Activated T-cell treated with anti-CD3 and anti-CD28 coated beads, Interleukin-2, amount 50 U/mL, for 48 hours (primary cell): Measurements from ENCODE around the gene MOXD1.
A peak's percentile ranks its signal among the peaks of the same experiment; 100 is the strongest.

Experiments
- DNase-seq, 2 experiments: peaks; one replicate each; pipeline ENCODE4 v3.0.0-alpha.2; 2020

The MOXD1 gene

DNA sequence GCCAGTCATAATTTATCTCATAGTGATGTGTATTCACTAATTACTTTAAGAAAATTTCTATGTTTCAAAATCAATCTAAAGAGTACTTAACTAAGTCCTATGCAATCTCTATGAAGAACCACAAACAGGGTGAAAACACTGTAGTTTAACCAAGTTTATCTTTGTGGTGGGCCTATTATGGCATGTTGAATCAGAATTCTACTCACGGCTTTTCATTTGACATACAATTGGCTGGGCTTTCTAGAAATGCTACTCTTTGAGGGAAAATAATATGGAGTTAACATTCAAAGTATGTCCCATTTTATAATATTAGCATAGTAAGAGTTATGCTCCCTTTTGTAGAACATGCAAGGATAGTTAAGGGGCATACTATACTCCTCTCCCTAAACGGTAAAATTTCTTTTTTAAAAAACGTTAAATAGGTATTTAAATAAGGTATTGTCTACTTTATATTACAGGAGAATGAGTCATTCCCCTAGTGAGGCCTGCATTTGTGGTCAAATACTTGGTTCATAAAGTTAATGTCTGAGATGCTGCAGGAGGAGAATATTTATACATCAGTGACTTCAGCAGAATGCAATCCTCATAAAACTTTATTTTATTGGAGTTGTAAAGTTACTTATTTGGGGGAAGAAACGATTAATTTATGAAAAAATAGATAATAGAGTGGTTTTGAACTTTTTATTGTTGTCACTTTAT, 1.8 kb downstream of the MOXD1 start:
- no peak for DNase-seq

DNA sequence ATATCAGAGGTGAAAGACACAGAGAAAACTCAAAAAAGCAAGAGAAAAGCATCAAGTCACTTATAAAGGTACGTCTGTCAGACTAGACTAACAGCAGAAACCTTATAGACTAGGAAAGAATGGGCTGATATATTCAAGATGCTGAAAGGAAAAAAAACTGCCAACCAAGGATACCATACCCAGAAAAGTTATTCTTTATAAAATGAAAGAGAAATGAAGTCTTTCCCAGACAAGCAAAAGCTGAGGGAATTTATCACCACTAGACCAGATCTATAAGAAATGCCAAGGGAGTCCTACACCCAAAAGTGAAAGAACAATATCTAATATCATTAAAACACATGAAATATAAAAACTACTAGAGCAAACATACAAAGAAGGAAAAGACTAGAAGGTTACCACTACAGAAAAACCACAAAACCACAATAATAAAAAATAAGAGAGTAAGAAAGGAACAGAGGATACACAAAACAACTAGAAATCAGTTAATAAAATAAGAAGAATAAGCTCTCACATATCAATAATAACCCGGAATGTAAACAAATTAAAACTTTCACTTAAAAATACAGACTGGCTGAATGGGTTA, 6.2 kb downstream of the MOXD1 start:
- no peak for DNase-seq

DNA sequence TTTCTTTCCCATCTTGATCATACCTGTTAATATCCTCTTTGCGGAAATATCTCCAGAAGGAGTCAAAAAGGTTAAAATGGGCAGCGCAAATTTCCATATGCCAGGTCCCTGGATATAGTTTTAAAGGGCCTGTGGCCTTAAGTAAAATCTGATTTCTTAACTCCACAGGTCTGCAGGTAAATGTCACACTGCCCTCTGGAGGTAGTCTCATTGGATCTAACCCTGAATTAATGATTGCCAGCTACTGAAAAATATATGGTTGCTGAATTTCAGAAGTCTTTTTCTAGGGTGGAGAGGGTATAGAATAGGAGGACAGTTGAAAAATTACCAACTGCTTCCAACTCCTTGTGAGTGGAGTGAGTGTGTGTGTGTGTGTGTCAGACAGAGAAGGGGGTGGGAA, 8.5 kb downstream of the MOXD1 start:
- DNase-seq: no peak

DNA sequence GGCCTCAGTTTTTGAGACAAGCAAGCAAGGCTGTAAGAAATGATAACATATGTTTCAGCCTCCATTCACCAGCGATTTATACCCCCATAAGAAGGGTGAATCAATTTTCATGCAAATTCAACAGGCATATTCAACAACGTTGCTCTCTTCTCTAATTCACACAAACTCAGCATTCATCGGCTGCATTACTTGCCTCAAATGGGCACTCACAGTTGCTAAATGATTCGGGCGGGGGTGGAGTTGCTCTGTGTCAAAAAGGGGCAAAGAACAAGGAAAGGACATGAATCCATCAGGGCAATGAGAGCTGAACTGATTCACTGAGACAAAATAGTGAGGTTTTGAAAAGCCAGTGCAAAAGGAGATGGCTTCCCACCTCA, 9.0 kb downstream of the MOXD1 start:
- no peak for DNase-seq

DNA sequence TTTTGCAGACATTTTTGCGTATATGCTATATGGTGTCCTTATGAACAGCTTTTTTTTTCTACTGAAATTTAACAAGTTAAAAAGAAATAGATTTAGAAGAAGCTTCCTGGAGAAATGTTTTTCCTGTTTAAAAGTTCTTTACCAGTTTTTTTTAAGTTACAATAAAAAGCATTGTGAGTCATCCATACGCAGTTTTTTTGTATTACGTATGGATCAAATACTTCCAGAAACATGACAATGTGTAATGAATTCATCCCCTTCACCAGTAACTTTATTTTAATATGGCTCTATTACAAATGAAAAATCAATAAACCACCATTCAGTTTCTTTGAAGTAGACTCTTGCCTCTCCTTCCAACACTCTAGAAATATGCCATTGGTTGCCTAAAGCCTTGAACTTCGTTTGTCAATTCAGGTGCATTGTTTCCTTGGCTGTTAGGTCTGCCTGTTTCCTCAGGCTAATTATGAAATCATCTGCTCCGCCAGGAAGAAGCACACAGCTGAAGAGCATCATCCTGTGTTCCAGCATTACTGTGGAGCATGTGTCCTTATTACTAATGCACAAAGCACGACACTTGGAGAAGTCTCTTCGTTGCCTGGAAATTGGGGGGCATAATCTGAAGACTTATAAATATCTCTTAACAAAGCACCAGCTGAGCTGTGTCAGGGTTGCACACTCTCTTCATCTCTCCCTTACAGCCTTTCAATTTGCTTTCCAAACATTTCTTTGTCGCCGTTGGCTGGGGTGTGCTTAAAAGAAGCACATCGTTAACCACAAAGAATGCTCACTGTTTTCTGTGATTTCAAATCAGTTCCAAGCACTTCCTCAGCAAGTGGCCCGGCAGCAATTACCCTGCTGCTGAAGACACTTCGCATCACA, 9.6 kb downstream of the MOXD1 start:
- DNase-seq: no peak

DNA sequence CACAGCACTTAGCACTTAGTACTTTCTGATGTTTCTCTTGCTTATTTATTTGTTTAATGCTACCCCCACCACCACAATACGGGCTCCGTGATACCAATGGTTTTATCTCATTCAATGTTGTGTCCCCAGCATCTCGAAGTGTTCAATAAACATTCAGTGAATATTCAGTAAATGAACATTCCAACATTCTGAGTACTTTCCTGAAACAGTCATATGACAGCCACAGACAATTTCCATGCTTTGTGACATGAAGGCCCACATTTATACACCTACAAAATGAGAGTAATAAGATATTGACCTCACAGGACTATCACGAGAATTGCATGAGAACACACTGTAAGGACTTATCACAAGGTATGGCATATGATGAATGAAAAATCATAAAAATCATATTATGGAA, 10.8 kb downstream of the MOXD1 start:
- no peak for DNase-seq

DNA sequence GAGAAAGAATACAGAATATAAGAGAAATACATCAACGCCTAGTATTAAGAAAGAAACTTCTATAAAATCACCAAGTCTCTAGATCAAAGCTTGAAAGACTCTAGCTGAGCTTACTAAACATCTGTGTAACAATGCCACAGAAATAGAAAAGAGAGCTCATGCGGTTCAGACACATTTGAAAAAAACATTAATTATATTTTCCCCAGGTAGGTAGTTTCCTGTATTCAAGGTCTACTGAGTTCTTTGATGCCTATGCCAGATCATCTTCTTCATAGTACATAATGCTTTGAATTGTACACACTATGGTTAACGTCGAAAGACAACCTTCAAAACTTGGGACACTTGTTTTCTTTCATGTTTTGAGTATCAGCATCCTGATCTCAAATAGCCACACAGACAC, 11.3 kb downstream of the MOXD1 start:
- no peak for DNase-seq

DNA sequence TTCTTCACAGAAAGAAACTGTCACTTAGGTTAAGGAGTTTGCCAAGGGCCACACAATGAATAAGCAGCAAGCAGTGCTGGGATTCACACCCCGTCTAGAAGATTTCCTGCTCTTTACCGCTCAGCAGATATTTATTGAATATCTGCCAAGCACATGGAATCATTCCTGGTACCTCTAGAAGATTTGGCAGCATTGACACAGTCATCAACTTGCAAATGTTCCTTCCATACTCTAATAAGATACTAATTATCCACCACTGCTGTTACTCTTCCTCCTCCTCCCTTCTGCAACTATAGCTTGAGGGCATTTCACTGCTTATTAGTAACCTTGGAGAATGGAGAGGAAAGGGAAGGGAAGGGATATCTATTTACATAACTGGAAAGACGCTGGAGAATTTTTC, 13.0 kb downstream of the MOXD1 start:
- no peak for DNase-seq

DNA sequence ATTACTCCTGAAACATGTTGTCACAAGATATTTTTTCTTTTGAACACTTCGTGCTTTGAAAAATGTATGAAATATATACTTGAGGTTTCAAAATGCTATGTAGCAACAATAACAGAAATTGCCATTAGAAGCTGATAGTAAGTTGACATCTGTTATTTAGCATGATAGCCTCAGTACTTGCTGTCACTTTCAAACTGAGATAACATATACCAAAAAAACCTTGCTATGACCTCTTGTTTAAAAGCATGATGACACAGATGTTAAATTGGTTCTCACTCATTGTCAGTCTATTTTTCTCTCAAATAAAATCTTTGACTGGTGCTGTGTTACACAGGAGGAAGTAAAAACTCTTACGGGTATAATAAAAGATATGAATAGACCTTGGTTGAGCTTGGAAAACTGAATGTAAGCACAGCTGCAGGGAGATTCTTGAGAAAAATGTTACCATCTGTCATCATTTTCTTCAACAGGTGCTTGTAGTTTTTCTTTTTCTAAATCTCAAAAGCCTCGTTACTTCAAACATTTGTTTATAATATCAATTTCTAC, 18.6 kb downstream of the MOXD1 start:
- DNase-seq: no peak

DNA sequence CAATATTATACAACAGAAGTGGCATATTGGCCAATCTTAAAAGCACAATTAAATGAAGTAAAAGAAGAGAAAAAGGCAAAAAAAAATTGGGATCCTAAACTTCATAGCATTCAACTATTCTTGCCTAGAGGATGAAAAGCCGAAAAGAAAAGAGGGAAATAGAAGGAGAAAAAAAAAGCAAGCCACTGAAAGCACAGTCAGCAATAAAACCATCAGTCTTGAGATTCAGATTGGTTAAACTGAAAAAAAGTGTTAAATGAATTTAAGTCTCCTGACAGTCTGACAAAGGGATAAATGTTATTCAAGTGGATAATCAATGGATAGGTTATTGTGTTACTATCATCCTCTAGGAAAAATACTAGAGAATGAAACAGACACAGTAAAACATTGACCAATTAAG, 19.9 kb downstream of the MOXD1 start:
- no peak for DNase-seq

DNA sequence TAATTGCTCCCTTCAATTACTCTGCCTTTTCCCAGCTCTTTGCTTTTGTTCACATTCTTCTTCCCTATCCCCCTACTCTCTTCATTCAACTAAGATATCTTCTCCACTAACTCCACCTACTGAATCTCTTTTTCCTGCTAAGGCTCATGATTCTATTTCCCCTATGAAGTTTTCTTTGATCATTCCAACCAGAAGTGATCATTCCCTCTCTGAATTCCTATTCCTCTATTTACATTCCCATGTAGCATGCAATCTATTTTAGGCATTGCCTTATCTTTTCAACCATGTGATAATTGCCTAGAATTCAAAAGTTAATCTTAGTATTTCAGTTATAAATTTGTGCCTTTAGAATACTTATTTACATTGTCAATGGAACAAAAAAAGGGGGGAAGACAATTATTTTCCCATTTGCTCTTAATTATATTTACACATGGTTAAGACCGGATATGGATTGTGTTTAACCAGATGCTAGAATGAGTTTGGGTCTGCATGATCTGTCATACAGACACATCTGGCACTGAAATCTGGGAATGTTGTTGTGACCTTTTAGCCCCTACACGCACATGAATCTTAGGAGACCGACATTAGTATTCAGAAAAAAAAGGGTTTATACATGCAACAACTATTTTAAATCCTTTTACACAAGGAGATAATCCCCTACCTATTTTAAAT, 20.8 kb downstream of the MOXD1 start:
- no peak for DNase-seq

DNA sequence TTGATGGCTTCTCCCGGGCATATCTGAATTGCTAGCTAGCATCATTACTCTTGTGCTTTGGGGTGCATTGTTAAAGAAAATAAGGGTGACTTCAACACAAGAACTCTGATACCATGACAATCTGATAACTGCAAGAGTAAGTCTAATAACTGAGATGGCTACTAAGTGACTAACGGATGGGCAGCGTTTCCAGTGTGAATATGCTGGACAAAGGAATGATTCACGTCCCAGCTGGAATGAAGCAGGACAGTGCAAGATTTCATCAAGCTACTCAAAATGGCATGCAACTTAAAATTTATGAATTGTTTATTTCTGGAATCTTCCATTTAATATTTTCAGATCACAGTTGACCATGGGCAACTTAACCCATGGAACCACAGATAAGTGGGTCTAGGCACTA, 31.7 kb downstream of the MOXD1 start:
- no peak for DNase-seq

DNA sequence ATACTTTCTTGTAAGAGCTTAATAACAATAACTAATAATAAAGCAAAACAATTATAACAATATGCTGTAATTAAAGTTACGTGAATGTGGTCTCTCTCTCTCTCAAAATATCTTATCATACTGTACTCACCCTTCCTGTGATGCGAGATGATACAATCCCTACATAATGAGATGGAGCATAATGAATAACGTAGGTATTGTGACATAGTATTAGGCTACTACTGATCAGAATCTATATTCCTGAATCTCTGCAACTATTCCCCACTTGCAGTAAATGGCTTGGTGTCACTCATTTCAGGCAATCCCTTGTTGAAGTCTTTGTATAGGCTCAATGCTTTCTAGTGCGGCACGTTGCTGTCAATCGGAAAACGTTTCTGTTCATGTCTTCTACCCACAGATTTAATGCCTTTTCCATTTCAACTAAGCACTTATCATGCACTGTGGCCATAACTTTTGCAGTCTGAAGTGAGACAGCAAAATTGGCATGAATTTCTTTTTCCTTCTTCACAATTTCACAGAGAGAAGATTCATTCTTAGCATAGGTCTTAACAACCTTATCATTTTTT, 32.3 kb downstream of the MOXD1 start:
- DNase-seq: no peak

DNA sequence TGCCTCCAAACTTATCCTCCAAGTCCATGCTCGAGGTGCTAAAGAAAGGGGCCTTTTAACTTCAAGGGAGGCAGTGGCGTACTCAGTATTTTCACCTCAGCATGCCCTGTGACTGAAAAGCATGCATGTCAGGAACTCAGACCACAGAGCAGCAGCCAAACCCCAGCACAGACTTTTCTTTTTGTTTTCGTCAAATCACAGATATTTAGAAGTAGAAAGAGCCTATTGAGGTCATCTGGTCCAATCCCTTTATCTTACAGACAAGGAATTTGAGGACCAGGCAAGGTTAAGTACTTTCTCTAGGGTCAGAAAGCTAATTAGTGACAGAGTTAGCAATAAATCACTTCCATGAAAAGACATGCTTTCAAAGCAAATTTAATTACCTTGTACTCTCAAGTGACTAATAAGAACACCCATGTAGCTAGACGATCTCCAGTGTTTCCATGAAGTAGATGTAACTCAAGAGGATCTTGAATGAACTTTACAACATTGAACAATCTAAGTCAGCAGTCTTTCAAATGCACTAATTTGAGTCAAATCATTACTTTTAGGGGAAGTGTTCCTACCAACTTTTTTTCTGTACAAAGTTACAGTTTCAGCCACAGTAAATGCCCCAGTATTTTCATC, 35.9 kb downstream of the MOXD1 start:
- no peak for DNase-seq

DNA sequence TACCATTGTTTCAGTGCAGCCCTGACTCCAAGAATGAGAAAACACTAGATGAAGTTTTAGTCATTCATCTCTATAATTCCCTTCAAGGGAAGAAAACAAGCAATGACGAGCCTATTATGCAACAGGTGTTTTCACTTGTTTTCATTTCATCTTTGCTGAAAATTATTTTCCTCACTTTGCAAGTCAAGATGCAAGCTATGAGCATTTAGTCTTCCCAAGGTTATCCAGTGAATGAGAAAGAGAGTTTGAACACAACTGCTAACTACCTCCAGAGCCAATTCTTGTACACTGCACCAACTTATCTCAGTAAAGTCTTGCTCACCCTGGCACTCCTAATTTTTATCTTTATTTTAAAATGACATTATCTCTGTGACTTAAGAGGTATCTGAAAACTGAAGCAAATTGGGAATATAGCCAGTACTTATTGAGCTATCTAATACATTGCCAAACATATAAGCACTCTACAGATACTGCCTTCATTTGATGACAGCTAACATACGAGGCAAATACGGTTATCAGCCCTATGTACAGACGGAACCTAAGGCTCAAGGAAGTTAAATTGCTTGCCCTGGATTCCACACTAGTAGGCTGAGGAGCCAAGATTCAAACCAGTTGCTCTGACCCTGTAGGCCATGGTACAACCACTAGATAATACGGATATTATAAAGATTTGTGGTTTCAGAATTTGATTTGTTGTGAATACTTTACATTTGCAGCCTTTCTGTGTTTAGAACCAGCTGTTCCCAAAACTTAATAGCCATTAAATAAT, 36.8 kb downstream of the MOXD1 start:
- DNase-seq: no peak

DNA sequence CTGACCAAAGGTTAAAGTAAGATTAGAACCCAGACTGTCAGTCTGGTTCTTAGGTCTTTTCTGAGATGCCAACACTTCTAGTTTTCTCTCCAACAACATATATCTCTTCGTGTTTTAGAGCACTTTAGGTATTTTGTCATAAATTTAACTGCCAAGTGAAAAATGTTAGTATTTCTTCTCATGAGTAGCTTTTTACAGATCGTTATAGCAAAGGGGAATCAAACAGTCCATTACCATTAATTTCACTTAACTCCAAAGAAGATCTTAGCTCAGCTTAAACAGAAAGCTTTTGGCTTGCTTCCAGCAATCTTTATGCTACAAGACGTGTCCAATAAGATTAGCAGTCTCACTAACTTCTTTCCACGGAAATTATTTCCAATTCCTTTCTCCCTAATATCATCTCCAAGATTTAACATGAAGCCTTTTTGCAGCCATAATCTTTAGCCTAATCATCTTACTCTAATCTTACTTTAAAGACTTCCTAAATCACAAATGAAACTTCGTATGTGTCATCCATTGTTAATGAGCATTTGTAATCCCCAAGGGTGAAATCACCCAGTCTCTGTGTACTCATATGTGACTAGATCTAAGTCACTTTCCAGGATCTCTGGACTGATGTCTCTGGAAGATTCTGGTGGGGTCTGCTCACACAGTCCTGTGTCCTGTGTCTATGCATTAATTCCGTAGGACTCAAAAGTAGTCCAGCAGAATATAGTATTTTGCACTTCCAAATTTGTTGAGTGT, 38.7 kb downstream of the MOXD1 start:
- no peak for DNase-seq

DNA sequence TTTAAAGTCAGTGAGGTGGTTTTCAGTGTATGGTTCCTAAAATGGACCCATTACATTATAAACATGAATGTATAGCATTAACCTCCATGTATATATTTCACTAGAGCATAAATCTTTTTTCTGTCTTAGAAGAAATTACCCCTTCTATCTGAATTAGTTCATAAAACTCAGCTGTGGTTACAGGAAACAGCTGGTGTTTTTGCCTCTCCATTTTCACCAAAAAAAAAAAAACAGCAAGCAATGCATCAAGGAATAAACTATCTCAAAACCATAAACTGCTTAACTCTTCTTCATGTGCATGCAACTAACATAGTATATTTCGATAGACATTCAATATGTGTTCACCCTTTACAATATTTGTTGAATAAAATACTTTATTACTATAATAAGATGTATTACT, 40.2 kb downstream of the MOXD1 start:
- DNase-seq: no peak

DNA sequence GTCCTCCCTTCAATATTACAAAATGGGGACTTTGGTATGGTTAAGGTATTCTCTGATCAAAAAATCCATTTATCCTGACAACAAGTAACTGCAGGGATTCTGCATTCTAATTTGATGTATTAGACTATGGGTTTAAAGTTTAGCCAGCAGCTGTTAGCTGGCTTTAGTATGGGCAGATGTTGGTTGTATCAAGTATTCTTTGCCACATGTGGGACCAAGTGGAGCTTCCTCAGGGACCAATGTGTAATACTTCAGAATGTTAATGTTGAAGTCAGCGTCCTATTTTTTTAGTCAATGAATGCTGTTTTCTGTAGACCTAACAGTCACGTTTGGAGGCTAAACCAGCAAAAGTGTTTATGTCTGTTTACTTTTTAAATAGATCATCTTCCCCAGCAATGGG, 41.4 kb downstream of the MOXD1 start:
- DNase-seq: no peak

DNA sequence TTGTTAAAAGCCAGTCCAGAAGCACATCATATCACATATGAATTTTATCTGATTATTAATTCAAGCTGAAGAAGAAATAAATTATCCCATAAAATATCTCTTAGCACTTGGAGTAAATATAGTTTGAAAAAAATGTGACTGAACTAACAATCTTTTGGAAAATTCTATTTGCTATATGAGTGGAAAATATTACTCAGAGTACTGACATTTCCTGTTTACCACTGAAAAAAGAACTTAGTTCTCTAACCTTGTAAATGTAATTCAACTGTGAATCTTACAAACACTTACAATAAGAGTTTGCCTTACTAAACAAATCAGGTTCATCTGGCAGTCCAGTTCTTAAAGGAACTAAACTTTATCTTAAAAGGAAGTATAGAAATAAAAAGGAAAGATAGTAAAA, 44.2 kb downstream of the MOXD1 start:
- no peak for DNase-seq

DNA sequence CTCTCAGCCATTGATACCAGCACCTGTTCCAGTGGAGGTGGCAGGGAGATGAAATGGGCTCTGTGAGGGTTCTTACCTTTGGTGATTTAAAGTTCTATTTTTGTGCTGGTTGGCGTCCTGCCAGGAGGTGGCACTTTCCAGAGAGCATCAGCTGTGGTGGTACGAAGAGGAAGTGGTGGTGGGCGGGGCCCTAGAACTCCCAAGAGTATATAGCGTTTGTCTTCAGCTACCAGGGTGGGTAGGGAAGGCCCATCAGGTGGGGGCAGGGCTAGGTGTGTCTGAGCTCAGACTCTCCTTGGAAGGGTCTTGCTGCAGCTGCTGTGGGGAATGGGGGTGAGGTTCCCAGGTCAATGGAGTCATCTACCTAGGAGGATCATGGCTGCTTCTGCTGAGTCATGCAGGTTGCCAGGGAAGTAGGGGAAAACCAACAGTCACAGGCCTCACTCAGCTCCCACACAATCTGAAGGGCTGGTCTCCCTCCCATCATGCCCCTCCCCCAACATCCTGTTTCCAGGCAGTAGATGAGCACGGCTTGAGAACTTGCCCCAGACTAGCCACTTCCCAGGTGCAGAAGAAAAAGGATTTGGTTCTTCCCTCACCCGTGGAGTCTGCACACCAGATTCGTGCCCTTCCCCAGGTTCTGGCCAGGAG, 46.6 kb downstream of the MOXD1 start:
- peak; percentile 34 to 40 for DNase-seq
